Esophagus (tissue), 2 donors: ENCODE data around the gene ERBB2. TPM values are rescaled to one million over a fixed set of nuclear protein-coding genes. Genes with fewer than 3 reads are reported as not detected.

Experiments
- H3K27ac ChIP-seq, 2 donors: one replicate each; pipeline ENCODE4 v1.5.1; 2013; ENCODE audit warnings: low read depth in 2 of 2, mild to moderate bottlenecking in 2 of 2, inconsistent platforms in 1 of 2, low read length in 1 of 2, moderate library complexity in 1 of 2
- H3K27me3 ChIP-seq, 2 donors: one replicate each; pipeline ENCODE4 v1.6.1; 2013; ENCODE audit warnings: low read length in 2 of 2, control low read depth in 1 of 2, mild to moderate bottlenecking in 1 of 2; ENCODE audit not compliant: insufficient read depth in 2 of 2, control insufficient read depth in 1 of 2
- H3K36me3 ChIP-seq, 2 donors: one replicate each; pipeline ENCODE4 v1.6.1; 2013; ENCODE audit warnings: low read length in 1 of 2; ENCODE audit not compliant: control insufficient read depth in 2 of 2, insufficient read depth in 2 of 2
- H3K4me1 ChIP-seq, 2 donors: one replicate each; pipeline ENCODE4 v1.6.1; 2013; ENCODE audit warnings: low read length in 1 of 2; ENCODE audit not compliant: control insufficient read depth in 2 of 2, insufficient read depth in 2 of 2
- H3K4me3 ChIP-seq, 2 donors: one replicate each; pipeline ENCODE4 v1.5.1; 2013; ENCODE audit warnings: low read length in 2 of 2, mild to moderate bottlenecking in 2 of 2, low read depth in 1 of 2, moderate library complexity in 1 of 2
- H3K9me3 ChIP-seq, 2 donors: one replicate each; pipeline ENCODE4 v1.6.1; 2013; ENCODE audit warnings: mild to moderate bottlenecking in 2 of 2, low read depth in 1 of 2, low read length in 1 of 2, moderate library complexity in 1 of 2; ENCODE audit not compliant: control insufficient read depth in 2 of 2, insufficient read depth in 1 of 2
- WGBS, 2 donors: extraction: QIAGEN DNeasy Blood & Tissue Kit; methylation state at CpG; one replicate each; pipeline ENCODE4 v1.1.7; 2013; 5-methylcytosine and 5-hydroxymethylcytosine counted together
- polyA plus RNA-seq, 2 donors: library from polyadenylated mRNA; stranded (reverse); fragments of 200-250 nt; gene quantifications; one replicate each; pipeline ENCODE4 v1.2.3, GENCODE V29; 2013
- donor health status: healthy with polysubstance abuse.
- donor health status: Bipolar disorder and iron deficiency.

ERBB2 gene
- polyA plus RNA-seq, 2 donors: 68.4 to 98.1 TPM

- peaks cover 0 to 3% of the 10 kb centered on the region in 2 donors for H3K4me1 ChIP-seq
- no peaks in the 10 kb centered on the region for H3K9me3 ChIP-seq
- no peaks in the 10 kb centered on the region for H3K36me3 ChIP-seq
- H3K27me3 ChIP-seq: no peaks in the 10 kb centered on the region
- peak overlapping the region in 1 of 2 donors; percentile 15 for H3K27ac ChIP-seq
- no peak overlapping the region for H3K4me3 ChIP-seq
- WGBS, 2 donors: 32 to 34% methylated on average over 8 of the region's 8 CpGs
These were observed 70.2 kb downstream of the ERBB2 start for GRCh38 chr17:39769974-39770587.

- H3K4me1 ChIP-seq: peaks cover 0 to 3% of the 10 kb centered on the region in 2 donors
- H3K27me3 ChIP-seq: no peaks in the 10 kb centered on the region
- no peak overlapping the region for H3K4me3 ChIP-seq
- H3K27ac ChIP-seq: peak overlapping the region; percentile 3 to 35
- H3K9me3 ChIP-seq: no peaks in the 10 kb centered on the region
- no peaks in the 10 kb centered on the region for H3K36me3 ChIP-seq
These were observed 72.6 kb downstream of the ERBB2 start for GRCh38 chr17:39772415-39772814.

- Histone ChIP-seq H3K27me3 (no peaks in the 10 kb centered on the region), H3K4me3 (no peak overlapping the region), H3K36me3 (no peaks in the 10 kb centered on the region), H3K4me1 (peaks cover 0 to 3% of the 10 kb centered on the region in 2 donors), H3K27ac (peak overlapping the region; percentile 43 to 59), H3K9me3 (no peaks in the 10 kb centered on the region)
- 71 to 80% methylated on average over 7 of the region's 7 CpGs for WGBS, 2 donors
These were observed 73.4 kb downstream of the ERBB2 start for GRCh38 chr17:39772987-39773934.

- Histone ChIP-seq H3K27ac (peak overlapping the region; percentile 37 to 41), H3K4me3 (no peak overlapping the region)
- WGBS, 2 donors: 72% methylated on average over 4 of the region's 4 CpGs
These were observed 74.2 kb downstream of the ERBB2 start for GRCh38 chr17:39774047-39774446.

GRCh38 chr17:39775031-39775430 lies 75.2 kb downstream of the ERBB2 start:
- H3K4me1 ChIP-seq: peaks cover 0 to 3% of the 10 kb centered on the region in 2 donors
- H3K27ac ChIP-seq: peak overlapping the region in 1 of 2 donors; percentile 21
- no peaks in the 10 kb centered on the region for H3K27me3 ChIP-seq
- no peak overlapping the region for H3K4me3 ChIP-seq
- no peaks in the 10 kb centered on the region for H3K9me3 ChIP-seq
- 75 to 81% methylated on average over 2 of the region's 2 CpGs for WGBS, 2 donors
- H3K36me3 ChIP-seq: no peaks in the 10 kb centered on the region

More at GRCh38 chr17:39774047-39774446, 74.2 kb downstream of the ERBB2 start:
- H3K27me3 ChIP-seq: no peaks in the 10 kb centered on the region
- H3K36me3 ChIP-seq: no peaks in the 10 kb centered on the region
- H3K9me3 ChIP-seq: no peaks in the 10 kb centered on the region
- peaks cover 0 to 3% of the 10 kb centered on the region in 2 donors for H3K4me1 ChIP-seq

GRCh38 chr17:39776252-39776651 lies 76.4 kb downstream of the ERBB2 start:
- no peaks in the 10 kb centered on the region for H3K27me3 ChIP-seq
- H3K36me3 ChIP-seq: no peaks in the 10 kb centered on the region
- H3K4me3 ChIP-seq: peak overlapping the region in 1 of 2 donors; percentile 10
- H3K27ac ChIP-seq: peak overlapping the region in 1 of 2 donors; percentile 1
- H3K4me1 ChIP-seq: peaks cover 0 to 3% of the 10 kb centered on the region in 2 donors
- no peaks in the 10 kb centered on the region for H3K9me3 ChIP-seq

GRCh38 chr17:39777534-39778365 lies 77.9 kb downstream of the ERBB2 start:
- no peaks in the 10 kb centered on the region for H3K36me3 ChIP-seq
- H3K4me3 ChIP-seq: peak overlapping the region in 1 of 2 donors; percentile 21
- peak overlapping the region in 1 of 2 donors; percentile 44 for H3K27ac ChIP-seq
- H3K9me3 ChIP-seq: no peaks in the 10 kb centered on the region
- no peaks in the 10 kb centered on the region for H3K27me3 ChIP-seq
- peaks cover 0 to 3% of the 10 kb centered on the region in 2 donors for H3K4me1 ChIP-seq
- WGBS, 2 donors: 48 to 49% methylated on average over 11 of the region's 11 CpGs
